Astrocyte (in vitro differentiated cells and primary cell): ENCODE results near the gene PER1. TPM values are rescaled to one million over a fixed set of nuclear protein-coding genes. Genes with fewer than 3 reads are reported as not detected.
A peak's percentile ranks its signal among the peaks of the same experiment; 100 is the strongest.

Source experiments
- DNase-seq: peaks from one replicate; pipeline ENCODE4 v3.0.0-alpha.2; 2010; ENCODE audit warnings: low read depth
- FAIRE-seq: peaks from 2 replicates; lab custom pipeline; 2011; peaks lifted over from hg19 to GRCh38; lab: Jason Lieb, UNC
- H2AFZ ChIP-seq: 2 replicates; pipeline ENCODE4 v1.6.0; 2012; ENCODE audit warnings: low read depth, low read length, inconsistent platforms
- H3K27ac ChIP-seq: 2 replicates; pipeline ENCODE4 v1.5.1; 2011; ENCODE audit warnings: low read depth, low read length, inconsistent platforms
- H3K27me3 ChIP-seq: 2 replicates; pipeline ENCODE4 v1.6.0; 2011; ENCODE audit warnings: low read length, inconsistent platforms; ENCODE audit not compliant: insufficient read depth
- H3K36me3 ChIP-seq: 2 replicates; pipeline ENCODE4 v1.5.1; 2011; ENCODE audit warnings: low read length, inconsistent platforms; ENCODE audit not compliant: insufficient read depth
- H3K4me1 ChIP-seq: 2 replicates; pipeline ENCODE4 v1.5.1; 2011; ENCODE audit warnings: low read length, inconsistent platforms; ENCODE audit not compliant: insufficient read depth
- H3K4me2 ChIP-seq: 2 replicates; pipeline ENCODE4 v1.6.0; 2012; ENCODE audit warnings: low read length, inconsistent platforms
- H3K4me3 ChIP-seq: 2 replicates; pipeline ENCODE4 v1.5.1; 2011; ENCODE audit warnings: low read depth, mild to moderate bottlenecking, low read length, inconsistent platforms; ENCODE audit not compliant: insufficient read depth
- H3K79me2 ChIP-seq: 2 replicates; pipeline ENCODE4 v1.6.0; 2012; ENCODE audit warnings: mild to moderate bottlenecking, low read length, inconsistent platforms; ENCODE audit not compliant: insufficient read depth
- H3K9ac ChIP-seq: 2 replicates; pipeline ENCODE4 v1.6.0; 2012; ENCODE audit warnings: mild to moderate bottlenecking, low read length, inconsistent platforms
- H3K9me3 ChIP-seq: 2 replicates; pipeline ENCODE4 v1.5.1; 2012; ENCODE audit warnings: low read depth, mild to moderate bottlenecking, low read length, inconsistent platforms; ENCODE audit not compliant: insufficient read depth
- H4K20me1 ChIP-seq: 2 replicates; pipeline ENCODE4 v1.6.0; 2012; ENCODE audit warnings: low read length, inconsistent platforms; ENCODE audit not compliant: insufficient read depth
- H3K27ac Mint-ChIP-seq: one replicate; pipeline ENCODE4 v1.8.0; 2021; ENCODE audit warnings: mild to moderate bottlenecking, mixed read lengths; ENCODE audit not compliant: unreplicated experiment
- H3K27me3 Mint-ChIP-seq: one replicate; pipeline ENCODE4 v1.8.0; 2021; ENCODE audit warnings: low read depth, mixed read lengths; ENCODE audit not compliant: unreplicated experiment
- H3K36me3 Mint-ChIP-seq: one replicate; pipeline ENCODE4 v1.8.0; 2021; ENCODE audit warnings: low read depth, mixed read lengths; ENCODE audit not compliant: unreplicated experiment
- H3K4me1 Mint-ChIP-seq: one replicate; pipeline ENCODE4 v1.8.0; 2021; ENCODE audit warnings: low read depth, mixed read lengths; ENCODE audit not compliant: unreplicated experiment
- H3K4me3 Mint-ChIP-seq: one replicate; pipeline ENCODE4 v1.8.0; 2021; ENCODE audit warnings: mild to moderate bottlenecking, moderate library complexity, mixed read lengths; ENCODE audit not compliant: unreplicated experiment
- H3K9me3 Mint-ChIP-seq: one replicate; pipeline ENCODE4 v1.8.0; 2021; ENCODE audit warnings: mild to moderate bottlenecking, mixed read lengths; ENCODE audit not compliant: unreplicated experiment
- EZH2 ChIP-seq: IDR thresholded peaks from 2 replicates; pipeline ENCODE4 v1.6.1; 2012; ENCODE audit warnings: mild to moderate bottlenecking, low read length, inconsistent platforms; ENCODE audit not compliant: insufficient read depth
- total RNA-seq: library from RNA; stranded (reverse); gene quantifications from 2 replicates; pipeline ENCODE4 v1.2.1, GENCODE V29; 2021
- TF ChIP-seq, protein P1 (sequence below): IDR thresholded peaks from 2 replicates; pipeline ENCODE4 v1.5.1; 2011; ENCODE audit warnings: low read depth, mild to moderate bottlenecking, inconsistent platforms, low read length, moderate library complexity; ENCODE audit not compliant: insufficient read depth

The PER1 gene
- total RNA-seq, 1 donor from 2014 or later = 17.0 TPM

DNA sequence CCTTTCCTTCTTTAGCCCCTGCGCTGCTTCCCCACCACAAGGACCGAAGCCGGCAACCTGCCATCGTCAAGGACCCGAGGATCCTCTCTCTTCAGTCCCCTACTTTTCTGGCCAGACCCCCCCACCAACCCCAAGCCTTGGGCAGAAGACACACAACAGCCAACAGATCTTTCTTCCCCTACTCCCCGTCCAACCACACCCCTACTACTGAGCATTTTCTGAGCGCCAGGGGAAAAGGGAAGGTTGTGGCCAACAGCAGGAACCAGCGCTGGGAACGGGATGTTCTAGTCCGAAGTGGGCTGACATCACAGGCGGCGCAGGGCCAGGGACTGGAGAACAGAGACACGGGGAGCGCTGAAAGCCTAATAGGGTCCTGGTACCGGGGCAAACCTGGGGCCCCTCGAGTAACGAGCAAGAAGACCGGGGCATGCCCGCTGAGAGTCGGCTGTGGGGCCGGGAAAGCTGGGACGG, 528 bp downstream of the PER1 start:
- peaks cover 52% of the 10 kb centered on the region for H3K4me1 ChIP-seq
- peaks cover 3% of the 10 kb centered on the region for H3K36me3 ChIP-seq
- DNase-seq (peak; percentile 65), FAIRE-seq (no peak)
- peak overlapping the region; percentile 91 for H3K9ac ChIP-seq
- Mint-ChIP-seq H3K27ac (peak overlapping the region; percentile 96), H3K36me3 (peaks cover 14% of the 10 kb centered on the region), H3K4me1 (peaks cover 19% of the 10 kb centered on the region), H3K9me3 (peaks cover 2% of the 10 kb centered on the region), H3K4me3 (peak overlapping the region; percentile 97), H3K27me3 (no peaks in the 10 kb centered on the region)
- H3K4me2 ChIP-seq = peak overlapping the region; percentile 96
- no peaks in the 10 kb centered on the region for H3K9me3 ChIP-seq
- H3K27ac ChIP-seq = peak overlapping the region; percentile 99
- no peaks in the 10 kb centered on the region for H3K27me3 ChIP-seq
- H3K79me2 ChIP-seq = peaks cover 4% of the 10 kb centered on the region
- H3K4me3 ChIP-seq = peak overlapping the region; percentile 73
- H2AFZ ChIP-seq = peak overlapping the region; percentile 65
- TF ChIP-seq, protein P1, sequence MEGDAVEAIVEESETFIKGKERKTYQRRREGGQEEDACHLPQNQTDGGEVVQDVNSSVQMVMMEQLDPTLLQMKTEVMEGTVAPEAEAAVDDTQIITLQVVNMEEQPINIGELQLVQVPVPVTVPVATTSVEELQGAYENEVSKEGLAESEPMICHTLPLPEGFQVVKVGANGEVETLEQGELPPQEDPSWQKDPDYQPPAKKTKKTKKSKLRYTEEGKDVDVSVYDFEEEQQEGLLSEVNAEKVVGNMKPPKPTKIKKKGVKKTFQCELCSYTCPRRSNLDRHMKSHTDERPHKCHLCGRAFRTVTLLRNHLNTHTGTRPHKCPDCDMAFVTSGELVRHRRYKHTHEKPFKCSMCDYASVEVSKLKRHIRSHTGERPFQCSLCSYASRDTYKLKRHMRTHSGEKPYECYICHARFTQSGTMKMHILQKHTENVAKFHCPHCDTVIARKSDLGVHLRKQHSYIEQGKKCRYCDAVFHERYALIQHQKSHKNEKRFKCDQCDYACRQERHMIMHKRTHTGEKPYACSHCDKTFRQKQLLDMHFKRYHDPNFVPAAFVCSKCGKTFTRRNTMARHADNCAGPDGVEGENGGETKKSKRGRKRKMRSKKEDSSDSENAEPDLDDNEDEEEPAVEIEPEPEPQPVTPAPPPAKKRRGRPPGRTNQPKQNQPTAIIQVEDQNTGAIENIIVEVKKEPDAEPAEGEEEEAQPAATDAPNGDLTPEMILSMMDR = no peak
- TF ChIP-seq EZH2 = no peak
- peaks cover 17% of the 10 kb centered on the region for H4K20me1 ChIP-seq

GRCh38 chr17:8151120-8151640, 1.0 kb downstream of the PER1 start:
- H3K4me1 Mint-ChIP-seq = peaks cover 19% of the 10 kb centered on the region
- H3K4me3 Mint-ChIP-seq = peak overlapping the region; percentile 97
- peaks cover 2% of the 10 kb centered on the region for H3K9me3 Mint-ChIP-seq
- Histone ChIP-seq H3K9me3 (no peaks in the 10 kb centered on the region), H3K79me2 (peaks cover 4% of the 10 kb centered on the region), H3K36me3 (peaks cover 3% of the 10 kb centered on the region), H3K27me3 (no peaks in the 10 kb centered on the region), H3K27ac (peak overlapping the region; percentile 99), H3K9ac (peak overlapping the region; percentile 91), H3K4me1 (peaks cover 52% of the 10 kb centered on the region), H3K4me3 (peak overlapping the region; percentile 73), H4K20me1 (peaks cover 17% of the 10 kb centered on the region), H2AFZ (peak overlapping the region; percentile 65), H3K4me2 (peak overlapping the region; percentile 96)
- no peaks in the 10 kb centered on the region for H3K27me3 Mint-ChIP-seq
- TF ChIP-seq, protein P1 = no peak
- TF ChIP-seq EZH2 = no peak
- DNase-seq (peak; percentile 84), FAIRE-seq (no peak)
- H3K36me3 Mint-ChIP-seq = peaks cover 19% of the 10 kb centered on the region
- H3K27ac Mint-ChIP-seq = peak overlapping the region; percentile 96
